GM12873 (cell line): ENCODE measurements around the gene GPR3.

Source experiments
- CTCF ChIP-seq: IDR thresholded peaks from 2 replicates; pipeline ENCODE4 v1.5.1; 2012; ENCODE audit warnings: low read depth, mild to moderate bottlenecking, moderate library complexity, low read length, control low read depth; ENCODE audit not compliant: insufficient read depth; ENCODE audit errors: missing control alignments

The GPR3 gene

GRCh38 chr1:27392096-27392777, at the start of gene GPR3:
Gene GPR3, plus strand, starts transcription at chr1:27392622. Its CDS starts 1,177 bp downstream, at chr1:27393799.
- peak; percentile 50 for TF ChIP-seq CTCF

- no peak for TF ChIP-seq CTCF
Measured at GRCh38 chr1:27342778-27343638, 49.4 kb upstream of the GPR3 start.

- TF ChIP-seq CTCF: no peak
Measured at GRCh38 chr1:27343639-27344025, 48.8 kb upstream of the GPR3 start.

- TF ChIP-seq CTCF: no peak
Measured at GRCh38 chr1:27345272-27345671, 47.1 kb upstream of the GPR3 start.

- TF ChIP-seq CTCF: no peak
Measured at GRCh38 chr1:27346357-27346756, 46.1 kb upstream of the GPR3 start.

- no peak for TF ChIP-seq CTCF
Measured at GRCh38 chr1:27346991-27347624, 45.3 kb upstream of the GPR3 start.
